T-cell (primary cell): ENCODE results near the gene PRSS38. TPM values are rescaled to one million over a fixed set of nuclear protein-coding genes. Genes with fewer than 3 reads are reported as not detected.

Source experiments
- ATAC-seq, 4 experiments: fragments of 200-7000 bp in 3 of 4; fragments of 150-1000 bp in 1 of 4; cut with Tn5 transposase; replicated peaks in 1 of 4; 1 replicate in 3 of 4; 2 replicates in 1 of 4; pipeline ENCODE4 v1.10.0; 2021; ENCODE audit warnings: moderate library complexity in 3 of 4, mild to moderate bottlenecking in 2 of 4, moderate number of reproducible peaks in 1 of 4
- CTCF ChIA-PET, 2 donors: fragments of 300-600 bp; sonication (Branson Sonifier 250); formaldehyde crosslinking; loops; one replicate each; lab custom pipeline; 2022; ENCODE audit warnings: antibody characterized with exemption in 2 of 2; lab: Charles Lee
- POLR2A ChIA-PET, 2 donors: fragments of 300-600 bp; sonication (Branson Sonifier 250); formaldehyde crosslinking; loops; one replicate each; lab custom pipeline; 2022; ENCODE audit warnings: antibody characterized with exemption in 2 of 2; lab: Charles Lee
- DNase-seq, 35 experiments: peaks; one replicate each; pipeline versions ENCODE4 v3.0.0 to v3.0.0-alpha.2; 2013 to 2023
- H3K27ac ChIP-seq: one replicate; pipeline ENCODE4 v1.5.1; 2013; ENCODE audit warnings: low read length
- H3K27me3 ChIP-seq, 2 experiments: replicated peaks in 1 of 2; 1 replicate in 1 of 2; 2 replicates in 1 of 2; pipeline versions ENCODE4 v1.6.1 to v1.7.0; 2013; ENCODE audit warnings: low read length in 1 of 2, mixed read lengths in 1 of 2; ENCODE audit not compliant: control insufficient read depth in 2 of 2, insufficient read depth in 2 of 2; ENCODE audit errors: extremely low read depth in 1 of 2
- H3K36me3 ChIP-seq, 2 donors: 1 replicate in 1 of 2; 2 replicates in 1 of 2; pipeline versions ENCODE4 v1.6.1 to v1.7.0; 2013; ENCODE audit warnings: low read length in 1 of 2; ENCODE audit not compliant: control insufficient read depth in 2 of 2, insufficient read depth in 1 of 2; ENCODE audit errors: extremely low read depth in 1 of 2
- H3K4me1 ChIP-seq, 2 experiments: 1 replicate in 1 of 2; 2 replicates in 1 of 2; pipeline versions ENCODE4 v1.6.1 to v1.7.0; 2013; ENCODE audit warnings: low read length in 2 of 2, mixed read lengths in 1 of 2; ENCODE audit not compliant: insufficient read depth in 2 of 2, control insufficient read depth in 1 of 2; ENCODE audit errors: extremely low read depth in 1 of 2
- H3K4me3 ChIP-seq, 2 donors: 1 replicate in 1 of 2; 2 replicates in 1 of 2; pipeline versions ENCODE4 v1.5.1 to v1.7.0; 2013; ENCODE audit warnings: mild to moderate bottlenecking in 2 of 2, low read length in 1 of 2, moderate library complexity in 1 of 2; ENCODE audit not compliant: control insufficient read depth in 1 of 2; ENCODE audit errors: extremely low read depth in 1 of 2
- H3K9me3 ChIP-seq: 2 replicates; pipeline ENCODE4 v1.7.0; 2013
- H3K27ac Mint-ChIP-seq, 2 donors: one replicate each; pipeline ENCODE4 v1.8.0; 2020 to 2021; ENCODE audit warnings: mild to moderate bottlenecking in 2 of 2, mixed read lengths in 2 of 2
- H3K27me3 Mint-ChIP-seq, 2 donors: one replicate each; pipeline ENCODE4 v1.8.0; 2021 to 2022; ENCODE audit warnings: mixed read lengths in 2 of 2
- H3K36me3 Mint-ChIP-seq: one replicate; pipeline ENCODE4 v1.8.0; 2021; ENCODE audit warnings: mixed read lengths
- H3K4me1 Mint-ChIP-seq, 3 donors: one replicate each; pipeline ENCODE4 v1.8.0; 2020 to 2022; ENCODE audit warnings: mixed read lengths in 3 of 3, mild to moderate bottlenecking in 1 of 3
- H3K4me3 Mint-ChIP-seq, 3 donors: one replicate each; pipeline ENCODE4 v1.8.0; 2020 to 2022; ENCODE audit warnings: mild to moderate bottlenecking in 3 of 3, mixed read lengths in 3 of 3, moderate library complexity in 3 of 3
- H3K9me3 Mint-ChIP-seq, 3 donors: one replicate each; pipeline ENCODE4 v1.8.0; 2020 to 2022; ENCODE audit warnings: mixed read lengths in 3 of 3
- WGBS: methylation state at CpG from one replicate; pipeline ENCODE4 v1.1.5; 2013; ENCODE audit warnings: missing lambda C conversion rate; ENCODE audit not compliant: insufficient coverage; 5-methylcytosine and 5-hydroxymethylcytosine counted together
- total RNA-seq, 35 experiments: library from RNA in 6 of 35; stranded (reverse) in 6 of 35; fragments of 120-200 nt in 1 of 35; gene quantifications; one replicate each; pipeline versions ENCODE4 v1.2.1 to v1.2.4 and lab custom pipeline; 2013 to 2026

PRSS38 gene
- total RNA-seq, 5 donors from 2014 or later (not counting 1 experiment from before 2014, with no cell fraction given): not detected

DNA sequence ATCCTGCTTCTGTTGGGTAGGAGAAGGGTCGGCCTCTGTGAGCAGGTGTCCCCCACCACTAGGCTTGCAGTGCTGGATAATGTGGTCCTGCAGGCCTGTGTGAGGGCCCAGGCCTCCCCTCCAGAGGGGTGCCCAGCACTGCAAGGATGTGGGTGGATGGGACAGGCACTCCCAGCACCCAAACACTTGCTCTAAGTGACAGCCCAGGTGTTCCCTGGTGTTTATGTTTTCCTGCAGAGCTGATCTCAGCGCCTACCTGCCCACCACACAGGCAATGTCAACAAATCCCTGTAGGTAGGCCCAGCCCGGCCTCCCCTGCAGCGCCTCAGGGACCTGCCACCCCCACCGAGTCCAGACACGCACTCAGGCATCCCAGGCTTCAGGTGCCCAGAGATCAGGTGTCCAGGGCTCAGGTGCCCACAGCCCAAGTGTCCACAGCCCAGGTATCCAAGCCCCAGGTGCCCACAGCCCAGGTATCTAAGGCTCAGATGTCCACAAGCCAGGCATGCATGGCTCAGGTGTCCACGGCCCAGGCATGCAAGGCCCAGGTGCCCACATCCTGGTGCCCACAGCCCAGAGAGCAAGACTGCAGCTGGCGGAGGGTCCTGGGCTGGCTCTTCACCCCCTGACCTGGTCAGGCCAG is 73.0 kb downstream of the PRSS38 start:
- peaks cover 32 to 37% (median 33%) of the 10 kb centered on the region in 3 donors for H3K4me1 Mint-ChIP-seq
- Histone ChIP-seq H3K9me3 (no peaks in the 10 kb centered on the region), H3K4me1 (peaks cover 23 to 53% of the 10 kb centered on the region in 2 experiments), H3K27ac (peak overlapping the region; percentile 55), H3K36me3 (no peaks in the 10 kb centered on the region), H3K4me3 (no peak overlapping the region), H3K27me3 (peaks cover 0 to 6% of the 10 kb centered on the region in 2 experiments)
- DNase-seq: peak in 4 of 35 experiments; percentile 0 to 23 (median 10)
- H3K9me3 Mint-ChIP-seq: no peaks in the 10 kb centered on the region
- peak overlapping the region; percentile 89 to 90 for H3K27ac Mint-ChIP-seq
- no peaks in the 10 kb centered on the region for H3K27me3 Mint-ChIP-seq
- ATAC-seq: no peak
- ChIA-PET POLR2A (no interaction called here), CTCF (no interaction called here)
- H3K4me3 Mint-ChIP-seq: peak overlapping the region in 1 of 3 donors; percentile 80
- WGBS: 93% methylated on average over 7 of the region's 8 CpGs
- H3K36me3 Mint-ChIP-seq: no peaks in the 10 kb centered on the region

DNA sequence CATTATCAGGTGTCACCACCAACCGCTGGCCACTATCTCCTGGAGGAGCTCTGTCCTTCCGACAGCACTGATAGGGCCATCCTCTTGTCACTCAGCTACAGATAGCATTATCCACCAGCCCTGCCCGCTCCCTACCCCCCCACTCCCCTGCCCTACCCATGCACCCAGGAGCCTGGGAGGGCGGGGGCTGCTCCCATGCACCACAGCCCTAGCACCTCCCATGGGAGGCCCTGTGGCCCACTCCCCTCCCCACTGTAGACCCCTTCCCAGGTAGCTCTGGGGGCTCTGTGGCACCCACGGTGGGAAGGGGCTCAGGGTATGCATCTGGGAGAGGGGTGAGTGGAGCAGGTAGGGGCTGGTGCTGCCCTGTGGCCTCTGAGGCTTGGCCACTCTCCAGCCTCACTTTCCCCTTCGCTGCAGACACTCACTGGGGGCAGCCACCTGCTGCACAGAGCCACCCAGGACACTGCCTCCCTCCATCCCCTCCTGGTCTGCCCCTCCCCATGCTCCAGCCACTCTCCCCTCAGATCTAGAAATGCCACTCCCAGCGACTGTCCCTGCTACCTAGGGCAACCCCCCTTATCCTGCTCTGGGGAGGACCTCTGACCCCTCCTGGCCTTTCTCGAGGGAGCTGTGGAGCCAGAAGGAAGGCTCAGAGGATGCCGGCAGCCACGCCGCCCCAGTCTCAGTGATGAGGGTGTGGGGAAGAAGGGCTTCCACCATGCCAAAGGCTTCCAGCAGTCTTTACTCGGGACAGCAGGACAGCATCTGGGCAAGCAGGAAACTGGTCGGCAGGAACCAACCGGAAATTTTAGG is 73.8 kb downstream of the PRSS38 start:
- peaks cover 0 to 6% of the 10 kb centered on the region in 2 experiments for H3K27me3 ChIP-seq
- no peaks in the 10 kb centered on the region for H3K36me3 ChIP-seq
- ChIA-PET CTCF (no interaction called here), POLR2A (no interaction called here)
- no peaks in the 10 kb centered on the region for H3K9me3 ChIP-seq
- 87% methylated on average over 11 of the region's 14 CpGs for WGBS
- ATAC-seq: no peak
- Mint-ChIP-seq H3K4me3 (no peak overlapping the region), H3K4me1 (peaks cover 29 to 33% (median 33%) of the 10 kb centered on the region in 3 donors), H3K36me3 (no peaks in the 10 kb centered on the region), H3K27ac (peak overlapping the region; percentile 15 to 64), H3K27me3 (no peaks in the 10 kb centered on the region), H3K9me3 (no peaks in the 10 kb centered on the region)
- no peak overlapping the region for H3K27ac ChIP-seq
- DNase-seq: peak in 4 of 35 experiments; percentile 2 to 22 (median 8)
- H3K4me1 ChIP-seq: peaks cover 23 to 46% of the 10 kb centered on the region in 2 experiments
- H3K4me3 ChIP-seq: no peak overlapping the region

DNA sequence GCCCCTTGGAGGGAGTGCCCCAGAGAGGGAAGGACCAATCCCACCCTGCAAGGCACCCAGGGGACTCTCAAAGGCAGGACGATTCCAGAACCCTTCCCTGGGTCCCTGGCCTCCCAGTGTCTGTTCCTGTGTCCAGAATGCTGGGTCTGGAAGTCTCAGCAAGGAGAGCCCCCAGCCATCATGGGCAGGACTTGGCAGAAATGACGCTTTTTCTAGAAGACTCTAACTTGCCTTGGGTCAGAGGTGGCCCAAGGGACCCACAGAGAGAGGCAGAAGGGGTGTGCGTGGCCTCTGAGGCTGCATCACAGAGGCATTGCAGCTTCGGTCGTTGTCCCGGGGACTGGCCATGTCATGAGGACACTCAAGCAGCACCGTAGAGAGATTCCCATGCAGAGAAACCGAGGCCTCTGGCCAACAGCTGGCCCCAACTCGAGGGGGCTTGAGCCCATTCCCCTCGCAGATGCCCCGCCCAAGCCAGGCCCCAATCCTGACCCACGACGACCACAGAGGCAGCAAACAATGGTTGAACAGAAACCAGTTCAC is 74.5 kb downstream of the PRSS38 start:
- H3K4me3 ChIP-seq: no peak overlapping the region
- POLR2A ChIA-PET: no interaction called here
- Mint-ChIP-seq H3K27me3 (no peaks in the 10 kb centered on the region), H3K4me1 (peaks cover 25 to 33% (median 28%) of the 10 kb centered on the region in 3 donors), H3K36me3 (no peaks in the 10 kb centered on the region), H3K27ac (peak overlapping the region; percentile 24 to 64), H3K4me3 (no peak overlapping the region), H3K9me3 (no peaks in the 10 kb centered on the region)
- WGBS: 84% methylated on average over 13 of the region's 13 CpGs
- H3K27me3 ChIP-seq: peaks cover 0 to 2% of the 10 kb centered on the region in 2 experiments
- H3K36me3 ChIP-seq: no peaks in the 10 kb centered on the region
- DNase-seq (peak in 2 of 35 experiments; percentile 9 to 23), ATAC-seq (no peak)
- no peak overlapping the region for H3K27ac ChIP-seq
- CTCF ChIA-PET: no interaction called here
- no peaks in the 10 kb centered on the region for H3K9me3 ChIP-seq
- H3K4me1 ChIP-seq: peaks cover 17 to 39% of the 10 kb centered on the region in 2 experiments

DNA sequence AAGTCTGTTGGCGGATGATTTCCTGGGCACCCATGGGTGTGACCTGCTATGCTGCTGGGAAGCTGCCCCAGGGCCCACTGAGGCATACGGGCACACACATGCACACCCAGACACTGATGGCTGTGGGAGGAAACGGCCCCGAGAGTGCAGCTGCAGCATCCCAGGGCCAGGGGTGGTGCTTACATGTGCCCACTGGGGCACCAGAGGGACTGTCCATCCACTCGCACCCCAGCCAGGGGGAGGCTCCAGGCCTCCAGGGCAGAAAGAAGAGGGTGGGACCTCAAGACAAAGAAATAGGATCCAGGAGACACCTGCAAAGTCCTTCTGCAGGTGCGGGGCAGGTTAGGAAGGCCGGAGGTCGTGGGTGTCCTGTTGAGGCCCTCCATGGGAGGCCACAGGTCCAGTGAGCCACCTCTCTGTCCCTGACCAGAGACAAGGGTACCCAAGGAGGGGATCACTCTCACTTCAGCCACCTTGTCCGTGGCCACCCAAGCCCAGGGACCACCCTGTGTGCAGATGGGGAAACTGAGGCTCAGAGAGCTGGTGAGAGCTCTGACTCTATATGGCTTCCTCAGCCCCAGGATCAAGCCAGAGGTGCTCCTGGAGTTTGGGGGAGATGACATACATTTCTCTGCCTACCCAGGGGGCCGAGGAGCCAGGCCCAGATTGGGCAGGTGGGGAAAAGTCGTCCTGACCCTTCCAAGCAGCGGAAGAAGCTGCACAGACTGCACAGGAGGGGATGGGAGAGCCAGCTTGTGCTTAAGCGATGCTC is 75.2 kb downstream of the PRSS38 start:
- no peak overlapping the region for H3K4me3 ChIP-seq
- no peak for ATAC-seq
- H3K4me1 ChIP-seq: peaks cover 10 to 32% of the 10 kb centered on the region in 2 experiments
- H3K4me1 Mint-ChIP-seq: peaks cover 18 to 27% (median 21%) of the 10 kb centered on the region in 3 donors
- peaks cover 0 to 2% of the 10 kb centered on the region in 2 experiments for H3K27me3 ChIP-seq
- H3K27me3 Mint-ChIP-seq: no peaks in the 10 kb centered on the region
- ChIA-PET CTCF (interaction anchor here in 1 of 2 donors (0.6 kb wide), 1 partner anchor 16 kb away, joined by 9 read pairs; no protein-coding TSS in a partner anchor), POLR2A (no interaction called here)
- no peaks in the 10 kb centered on the region for H3K9me3 ChIP-seq
- H3K27ac Mint-ChIP-seq: peak overlapping the region in 1 of 2 donors; percentile 74
- no peaks in the 10 kb centered on the region for H3K36me3 Mint-ChIP-seq
- WGBS: 87% methylated on average over 8 of the region's 13 CpGs
- no peaks in the 10 kb centered on the region for H3K9me3 Mint-ChIP-seq
- H3K4me3 Mint-ChIP-seq: no peak overlapping the region
- H3K36me3 ChIP-seq: no peaks in the 10 kb centered on the region
- DNase-seq: peak in 3 of 35 experiments; percentile 1 to 12 (median 5)
- H3K27ac ChIP-seq: no peak overlapping the region

DNA sequence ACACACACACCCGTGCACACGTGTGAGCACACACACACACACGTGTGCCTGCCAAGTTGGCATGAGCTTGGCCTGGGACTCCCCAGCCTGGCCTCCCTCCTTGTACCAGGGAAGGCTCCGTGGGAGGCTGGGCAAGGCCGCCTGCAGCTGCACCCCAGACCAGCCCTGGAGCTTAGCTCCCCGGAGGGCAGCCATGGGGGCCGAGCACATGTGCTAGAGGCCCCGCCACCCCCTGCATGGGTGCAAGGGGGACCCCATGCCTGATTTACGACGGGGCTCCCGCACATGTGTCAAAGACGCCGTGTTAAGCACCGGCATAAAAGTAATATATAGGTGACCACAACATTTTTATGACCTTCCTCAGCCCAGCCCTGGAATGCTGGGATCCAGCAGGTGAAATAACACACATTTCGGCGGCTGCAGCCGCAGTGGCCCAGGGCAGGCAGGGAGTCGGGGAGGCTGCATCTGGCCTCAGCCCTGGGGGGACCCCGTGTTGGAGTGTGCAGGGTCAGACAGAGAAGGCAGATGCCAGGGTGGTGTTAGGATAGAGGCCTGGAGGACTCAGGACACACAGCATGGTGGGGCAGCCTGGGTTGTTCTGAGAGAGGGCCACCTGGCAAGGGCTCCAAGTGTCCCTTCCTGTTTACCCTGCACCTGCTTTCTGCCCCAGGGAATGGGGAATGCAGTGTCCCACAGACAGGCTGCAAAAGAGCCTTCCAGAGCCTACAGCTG is 75.9 kb downstream of the PRSS38 start:
- no peaks in the 10 kb centered on the region for H3K9me3 ChIP-seq
- ATAC-seq (no peak), DNase-seq (peak in 3 of 35 experiments; percentile 2 to 14 (median 4))
- H3K27me3 ChIP-seq: peaks cover 0 to 2% of the 10 kb centered on the region in 2 experiments
- Mint-ChIP-seq H3K36me3 (no peaks in the 10 kb centered on the region), H3K27me3 (no peaks in the 10 kb centered on the region), H3K4me1 (peaks cover 13 to 23% (median 16%) of the 10 kb centered on the region in 3 donors), H3K4me3 (no peak overlapping the region), H3K9me3 (no peaks in the 10 kb centered on the region), H3K27ac (peak overlapping the region in 1 of 2 donors; percentile 44)
- CTCF ChIA-PET: interaction anchor here in 1 of 2 donors (0.6 kb wide), 1 partner anchor 17 kb away, joined by 9 read pairs; no protein-coding TSS in a partner anchor
- no peak overlapping the region for H3K4me3 ChIP-seq
- POLR2A ChIA-PET: no interaction called here
- H3K36me3 ChIP-seq: no peaks in the 10 kb centered on the region
- peaks cover 3 to 24% of the 10 kb centered on the region in 2 experiments for H3K4me1 ChIP-seq
- H3K27ac ChIP-seq: no peak overlapping the region
- 86% methylated on average over 11 of the region's 19 CpGs for WGBS
